H1 (cell line): ENCODE measurements around the gene DICER1. TPM values are rescaled to one million over a fixed set of nuclear protein-coding genes. Genes with fewer than 3 reads are reported as not detected.
A peak's percentile ranks its signal among the peaks of the same experiment; 100 is the strongest.

ENCODE experiments used
- CTCF ChIA-PET: fragments of 300-600 bp; sonication (Branson Sonifier 250); formaldehyde crosslinking; loops from one replicate; lab custom pipeline; 2021; ENCODE audit not compliant: partially characterized antibody; lab: Charles Lee
- POLR2A ChIA-PET: fragments of 300-600 bp; sonication (Branson Sonifier 250); formaldehyde crosslinking; loops from one replicate; lab custom pipeline; 2021; ENCODE audit warnings: inconsistent platforms; ENCODE audit not compliant: partially characterized antibody; lab: Charles Lee
- DNase-seq, 2 experiments: peaks; one replicate each; pipeline versions ENCODE4 v3.0.0 to v3.0.0-alpha.2; 2010 to 2022; ENCODE audit warnings: low spot score in 2 of 2, low read depth in 1 of 2, mixed read lengths in 1 of 2
- FAIRE-seq: peaks from 2 replicates; lab custom pipeline; 2011; peaks lifted over from hg19 to GRCh38; lab: Jason Lieb, UNC
- H2AFZ ChIP-seq: 2 replicates; pipeline ENCODE4 v1.8.1; 2012; ENCODE audit warnings: low read length, inconsistent platforms
- H2AK5ac ChIP-seq: 2 replicates; pipeline ENCODE4 v1.6.1; 2013; ENCODE audit warnings: low read depth, low read length
- H2BK120ac ChIP-seq: replicated peaks from 2 replicates; pipeline ENCODE3; 2013; ENCODE audit warnings: low read depth, low read length, inconsistent platforms
- H2BK12ac ChIP-seq: 2 replicates; pipeline ENCODE4 v1.6.1; 2013; ENCODE audit warnings: low read depth, low read length
- H2BK15ac ChIP-seq: 2 replicates; pipeline ENCODE4 v1.6.1; 2013; ENCODE audit warnings: low read length
- H2BK20ac ChIP-seq: 2 replicates; pipeline ENCODE4 v1.6.1; 2013; ENCODE audit warnings: low read length
- H2BK5ac ChIP-seq: 2 replicates; pipeline ENCODE4 v1.6.1; 2013; ENCODE audit warnings: low read depth, low read length
- H3K14ac ChIP-seq: 2 replicates; pipeline ENCODE4 v1.6.1; 2013; ENCODE audit warnings: inconsistent platforms; ENCODE audit not compliant: insufficient read length
- H3K18ac ChIP-seq: 2 replicates; pipeline ENCODE4 v1.6.1; 2013; ENCODE audit warnings: low read length; ENCODE audit errors: extremely low read depth
- H3K23ac ChIP-seq: 2 replicates; pipeline ENCODE4 v1.6.1; 2013; ENCODE audit warnings: inconsistent platforms; ENCODE audit not compliant: insufficient read length
- H3K23me2 ChIP-seq: 2 replicates; pipeline ENCODE4 v1.6.1; 2013; ENCODE audit warnings: low read depth, low read length
- H3K27ac ChIP-seq: 2 replicates; pipeline ENCODE4 v1.6.1; 2011; ENCODE audit warnings: low read depth, low read length, inconsistent platforms
- H3K27me3 ChIP-seq, 4 experiments: replicated peaks in 1 of 4; 1 replicate in 1 of 4; 2 replicates in 3 of 4; pipeline versions ENCODE4 v1.6.1 to v1.8.1; 2011 to 2013; ENCODE audit warnings: low read length in 3 of 4, mild to moderate bottlenecking in 3 of 4, inconsistent platforms in 2 of 4, mixed read lengths in 2 of 4, moderate library complexity in 1 of 4; ENCODE audit not compliant: control insufficient read depth in 3 of 4, insufficient read depth in 3 of 4; ENCODE audit errors: extremely low read depth in 1 of 4
- H3K36me3 ChIP-seq, 4 experiments: 2 replicates each; pipeline versions ENCODE4 v1.6.1 to v1.8.1; 2011 to 2013; ENCODE audit warnings: mild to moderate bottlenecking in 4 of 4, low read length in 3 of 4, moderate library complexity in 2 of 4, control low read depth in 1 of 4, inconsistent platforms in 1 of 4; ENCODE audit not compliant: insufficient read depth in 4 of 4, control insufficient read depth in 2 of 4
- H3K4ac ChIP-seq: replicated peaks from 2 replicates; pipeline ENCODE3; 2013; ENCODE audit warnings: low read length, low read depth, mixed read lengths, inconsistent platforms; ENCODE audit not compliant: insufficient read length
- H3K4me1 ChIP-seq, 4 experiments: replicated peaks in 1 of 4; 1 replicate in 1 of 4; 2 replicates in 3 of 4; pipeline versions ENCODE4 v1.6.1 to v1.8.1; 2011 to 2013; ENCODE audit warnings: low read length in 3 of 4, inconsistent platforms in 2 of 4, mixed read lengths in 1 of 4; ENCODE audit not compliant: insufficient read depth in 4 of 4, control insufficient read depth in 3 of 4
- H3K4me2 ChIP-seq, 2 experiments: 2 replicates each; pipeline versions ENCODE4 v1.6.1 to v1.8.1; 2011 to 2013; ENCODE audit warnings: low read depth in 2 of 2, low read length in 2 of 2, control low read depth in 1 of 2, inconsistent platforms in 1 of 2, mild to moderate bottlenecking in 1 of 2; ENCODE audit not compliant: insufficient read depth in 1 of 2
- H3K4me3 ChIP-seq, 4 experiments: fragments of 200-600, 300-600 bp in 1 of 4; sonication (generic), shearing (Covaris generic), sonication (Bioruptor Twin) in 1 of 4; 2 replicates each; pipeline versions ENCODE4 v1.5.1 to v1.8.1; 2011 to 2016; ENCODE audit warnings: low read length in 4 of 4, low read depth in 3 of 4, control low read depth in 2 of 4, inconsistent platforms in 2 of 4, mild to moderate bottlenecking in 2 of 4, mixed read lengths in 1 of 4, moderate library complexity in 1 of 4; ENCODE audit not compliant: insufficient read depth in 2 of 4; ENCODE audit errors: extremely low read depth in 1 of 4
- H3K56ac ChIP-seq: replicated peaks from 2 replicates; pipeline ENCODE3; 2013; ENCODE audit warnings: low read depth, mild to moderate bottlenecking, mixed read lengths, low read length, inconsistent platforms; ENCODE audit not compliant: insufficient read length
- H3K79me1 ChIP-seq: 2 replicates; pipeline ENCODE4 v1.6.1; 2013; ENCODE audit warnings: low read depth, low read length, control low read depth
- H3K79me2 ChIP-seq, 2 experiments: 2 replicates each; pipeline versions ENCODE4 v1.6.1 to v1.8.1; 2012 to 2013; ENCODE audit warnings: low read length in 2 of 2, mild to moderate bottlenecking in 2 of 2, inconsistent platforms in 1 of 2; ENCODE audit not compliant: insufficient read depth in 2 of 2, control insufficient read depth in 1 of 2
- H3K9ac ChIP-seq, 4 experiments: replicated peaks in 1 of 4; 1 replicate in 1 of 4; 2 replicates in 3 of 4; pipeline versions ENCODE4 v1.6.1 to v1.8.1; 2011 to 2013; ENCODE audit warnings: low read depth in 3 of 4, low read length in 3 of 4, control low read depth in 2 of 4, mild to moderate bottlenecking in 2 of 4, moderate library complexity in 2 of 4, inconsistent platforms in 1 of 4; ENCODE audit errors: extremely low read depth in 1 of 4
- H3K9me3 ChIP-seq, 2 experiments: 2 replicates each; pipeline versions ENCODE4 v1.6.1 to v1.8.1; 2012 to 2013; ENCODE audit warnings: mild to moderate bottlenecking in 2 of 2, moderate library complexity in 2 of 2, control low read depth in 1 of 2, inconsistent platforms in 1 of 2, low read depth in 1 of 2, low read length in 1 of 2, mixed read lengths in 1 of 2; ENCODE audit not compliant: insufficient read depth in 2 of 2
- H4K20me1 ChIP-seq, 2 experiments: replicated peaks in 1 of 2; 2 replicates each; pipeline versions ENCODE3 to v1.8.1; 2011 to 2013; ENCODE audit warnings: inconsistent platforms in 2 of 2, low read length in 2 of 2, mild to moderate bottlenecking in 1 of 2; ENCODE audit not compliant: insufficient read depth in 2 of 2, control insufficient read depth in 1 of 2
- H4K5ac ChIP-seq: 2 replicates; pipeline ENCODE4 v1.6.1; 2013; ENCODE audit warnings: low read length, low read depth, mixed read lengths, inconsistent platforms; ENCODE audit not compliant: insufficient read length
- H4K8ac ChIP-seq: 2 replicates; pipeline ENCODE4 v1.8.0; 2013; ENCODE audit warnings: mild to moderate bottlenecking, moderate library complexity, low read length, inconsistent platforms; ENCODE audit not compliant: insufficient read depth; ENCODE audit errors: extremely low read depth
- H4K91ac ChIP-seq: replicated peaks from 2 replicates; pipeline ENCODE3; 2013; ENCODE audit warnings: low read length, mixed read lengths, inconsistent platforms; ENCODE audit not compliant: insufficient read length
- CHD2 ChIP-seq: IDR thresholded peaks from 2 replicates; pipeline ENCODE4 v1.6.1; 2012; ENCODE audit warnings: low read length, improper control_type of control experiment
- CTBP2 ChIP-seq: IDR thresholded peaks from 2 replicates; pipeline ENCODE4 v1.7.0; 2011; ENCODE audit warnings: borderline replicate concordance, mild to moderate bottlenecking, moderate library complexity, mixed read lengths, low read length; ENCODE audit not compliant: insufficient read depth, insufficient read length
- KDM5A ChIP-seq: fragments of 200-600 bp; IDR thresholded peaks from 2 replicates; pipeline ENCODE4 v1.7.1; 2012; ENCODE audit warnings: mild to moderate bottlenecking, low read length, inconsistent platforms, mixed read lengths
- POLR2AphosphoS5 ChIP-seq: IDR thresholded peaks from 2 replicates; pipeline ENCODE4 v1.6.1; 2011; ENCODE audit warnings: low read depth, low read length
- RNF2 ChIP-seq: fragments of 200-900, 300-1000 bp; sonication (generic); IDR thresholded peaks from 2 replicates; pipeline ENCODE4 v1.7.1; 2016; ENCODE audit warnings: borderline replicate concordance, low read depth, mild to moderate bottlenecking, antibody characterized with exemption, low read length; ENCODE audit not compliant: poor library complexity, severe bottlenecking; ENCODE audit errors: missing control alignments
- SIRT6 ChIP-seq: IDR thresholded peaks from one replicate; pipeline ENCODE4 v1.7.1; 2012; ENCODE audit warnings: low read length, inconsistent platforms
- SUZ12 ChIP-seq: fragments of 200-600 bp; sonication (generic); IDR thresholded peaks from 2 replicates; pipeline ENCODE4 v1.6.1; 2012; ENCODE audit warnings: mild to moderate bottlenecking, inconsistent platforms, low read length, moderate library complexity, mixed read lengths
- ZNF274 ChIP-seq: IDR thresholded peaks from 2 replicates; pipeline ENCODE4 v1.7.0; 2012; ENCODE audit warnings: low read length, borderline replicate concordance; ENCODE audit errors: extremely low read depth
- WGBS, 2 experiments: shearing (Covaris generic) in 1 of 2; methylation state at CpG; one replicate each; pipeline versions ENCODE4 v1.1.6 to v1.1.7; 2013 to 2015; ENCODE audit warnings: low lambda C conversion rate in 2 of 2, mixed read lengths in 2 of 2, inconsistent platforms in 1 of 2, low coverage in 1 of 2, missing lambda C conversion rate in 1 of 2; ENCODE audit not compliant: insufficient replicate concordance in 2 of 2, insufficient coverage in 1 of 2, insufficient read length in 1 of 2; ENCODE audit errors: extremely low coverage in 1 of 2, missing lambda C conversion rate in 1 of 2; 5-methylcytosine and 5-hydroxymethylcytosine counted together
- polyA plus RNA-seq, 7 experiments: library from polyadenylated mRNA; depleted of rRNA in 3 of 7; stranded (reverse) in 5 of 7; unstranded in 2 of 7; fragments of >200 nt in 5 of 7; fragments of 200-250 nt in 2 of 7; gene quantifications; 1 replicate in 5 of 7; 2 replicates in 1 of 7; 4 replicates in 1 of 7; pipeline versions ENCODE4 v1.2.1 to v1.2.3, GENCODE V29; 2011 to 2013; ENCODE audit warnings: missing spikeins in 2 of 7, mixed read lengths in 2 of 7
- total RNA-seq: library from RNA; stranded (reverse); fragmentation: NEBNext Ultra II Directional; extraction: Animal tissue kit (Norgen Biotek cat#: 25700); gene quantifications from 2 replicates; pipeline ENCODE4 v1.2.1, GENCODE V29; 2021

Gene DICER1
- total and polyA plus RNA-seq, 2 of the 8 experiments (the other 6 are each of a cell fraction or from before 2014, with no cell fraction given): 11.9 to 61.8 TPM

GRCh38 chr14:95066427-95066986 is 90.8 kb downstream of the DICER1 start:
- Histone ChIP-seq H3K23ac (no peak overlapping the region), H2BK5ac (no peak overlapping the region; the same call in 1 of the 2 replicates), H3K4me2 (no peak overlapping the region), H2AFZ (no peak overlapping the region), H4K91ac (no peak overlapping the region), H3K79me1 (no peaks in the 10 kb centered on the region), H2BK15ac (no peak overlapping the region), H2AK5ac (peak overlapping the region; percentile 28; the same call in 1 of the 2 replicates), H3K9ac (no peak overlapping the region), H3K79me2 (no peaks in the 10 kb centered on the region), H2BK12ac (no peak overlapping the region), H3K4me3 (no peak overlapping the region), H3K56ac (peak overlapping the region; percentile 96), H4K5ac (no peak overlapping the region), H4K20me1 (peaks cover 0 to 7% of the 10 kb centered on the region in 2 experiments), H3K27me3 (no peaks in the 10 kb centered on the region), H4K8ac (no peak overlapping the region), H3K4me1 (no peaks in the 10 kb centered on the region), H2BK20ac (no peak overlapping the region), H3K14ac (no peak overlapping the region), H3K4ac (no peak overlapping the region), H3K36me3 (no peaks in the 10 kb centered on the region), H3K23me2 (peaks cover 8% of the 10 kb centered on the region; the same call in 1 of the 2 replicates), H3K27ac (no peak overlapping the region), H2BK120ac (no peak overlapping the region), H3K18ac (no peak overlapping the region), H3K9me3 (no peaks in the 10 kb centered on the region)
- 85% methylated on average over 4 of the region's 4 CpGs; no CpG with 5 or more reads in 1 of the 2 experiments for WGBS, 2 experiments
- ChIA-PET CTCF (interaction anchor here (1.1 kb wide), 1 partner anchor 376 kb away, joined by 3 read pairs; no protein-coding TSS in a partner anchor), POLR2A (no interaction called here)
- DNase-seq: no peak
- FAIRE-seq: no peak
- no peak for TF ChIP-seq SUZ12
- TF ChIP-seq SIRT6: no peak
- TF ChIP-seq ZNF274: no peak
- TF ChIP-seq RNF2: no peak
- TF ChIP-seq CHD2: no peak
- no peak for TF ChIP-seq CTBP2
- TF ChIP-seq POLR2AphosphoS5: no peak
- TF ChIP-seq KDM5A: no peak
